ENCODE measurements around the gene PGA4. TPM values are rescaled to one million over a fixed set of nuclear protein-coding genes. Genes with fewer than 3 reads are reported as not detected.

PGA4 gene
- total and polyA plus RNA-seq, 2 donors (not counting 3 experiments of a cell fraction or from before 2014, with no cell fraction given): 0.15 TPM; not detected in 1

DNA sequence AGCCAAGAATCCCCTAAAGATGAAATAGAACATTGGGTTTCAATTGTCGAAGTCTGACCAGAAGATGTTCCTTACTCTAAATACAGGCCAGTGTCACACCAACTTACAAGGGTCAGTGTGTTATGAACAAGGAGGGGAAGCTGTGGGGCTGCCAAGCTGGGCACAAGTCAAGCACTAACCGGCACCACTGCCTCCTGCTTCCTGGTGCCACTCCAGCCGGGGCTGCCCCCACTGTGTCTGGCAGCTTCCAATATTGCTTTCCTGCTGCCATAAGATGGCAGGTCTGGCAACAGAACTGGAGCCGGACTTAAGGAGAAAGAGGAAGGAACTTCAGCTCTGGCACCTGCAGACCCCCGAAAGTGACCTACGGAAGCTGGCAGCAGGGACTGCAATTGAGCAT is 47.2 kb upstream of the PGA4 start:
- ChIA-PET POLR2A (no interaction called here), CTCF (interaction anchor here (1.6 to 2.7 kb wide), 3 partner anchors 12 to 344 kb away, joined by 5 to 8 read pairs (median 8); no protein-coding TSS in a partner anchor)
- FAIRE-seq (no peak), DNase-seq (ENCODE audit: low read depth, low spot score) (no peak)
- Histone ChIP-seq H2AFZ (ENCODE audit: low read depth, low read length) (no peak overlapping the region), H3K4me3 (replicated peaks in 1 of 3; ENCODE audit: insufficient read depth in 1 of 3, low read depth in 1 of 3, low read length in 3 of 3) (no peak overlapping the region), H3K9me1 (replicated peaks; ENCODE audit: control insufficient read depth, extremely low read depth, insufficient read depth, low read length) (no peaks in the 10 kb centered on the region), H3K9me3 (replicated peaks; ENCODE audit: control insufficient read depth, insufficient read depth, low read length) (no peaks in the 10 kb centered on the region), H3K27me3 (ENCODE audit: control insufficient read depth in 2 of 2, insufficient read depth in 2 of 2, low read length in 2 of 2) (peaks cover 5 to 16% of the 10 kb centered on the region in 2 experiments), H4K20me1 (replicated peaks; ENCODE audit: control insufficient read depth, extremely low read depth, insufficient read depth, low read length) (no peaks in the 10 kb centered on the region), H3K36me3 (ENCODE audit: control insufficient read depth in 2 of 2, extremely low read depth in 1 of 2, insufficient read depth in 2 of 2, low read length in 2 of 2) (no peaks in the 10 kb centered on the region), H3K4me2 (ENCODE audit: insufficient read depth, low read length) (no peak overlapping the region), H3K79me2 (ENCODE audit: control insufficient read depth, insufficient read depth, low read length) (no peaks in the 10 kb centered on the region), H3K27ac (ENCODE audit: insufficient read depth, low read depth, low read length) (no peak overlapping the region), H3K4me1 (ENCODE audit: control insufficient read depth, extremely low read depth, insufficient read depth, low read length) (no peaks in the 10 kb centered on the region), H3K9ac (replicated peaks; ENCODE audit: extremely low read depth, insufficient read depth, low read length) (no peak overlapping the region)
- intact Hi-C loops (cut with micrococcal nuclease): loop anchor here (5.0 kb wide), 1 partner anchor 213 kb away; no protein-coding TSS in a partner anchor
- dilution Hi-C loops (cut with MboI; ENCODE audit: extremely low pct_ligation_motif_present, low sequenced_read_pairs): no loop called here
- TF ChIP-seq GATA2 (IDR thresholded peaks at IDR 0.05; ENCODE audit: insufficient read depth, insufficient read length, low read depth, low read length): no peak
- no peak for TF ChIP-seq EZH2 (IDR thresholded peaks at IDR 0.05; ENCODE audit: borderline replicate concordance, low read depth, low read length, severe bottlenecking)
- no peak for TF ChIP-seq MYC (IDR thresholded peaks at IDR 0.05; ENCODE audit: low read depth, low read length)
- no peak for TF ChIP-seq FOS (IDR thresholded peaks at IDR 0.05; ENCODE audit: borderline replicate concordance, insufficient read depth, low read length)
- TF ChIP-seq, protein P1, sequence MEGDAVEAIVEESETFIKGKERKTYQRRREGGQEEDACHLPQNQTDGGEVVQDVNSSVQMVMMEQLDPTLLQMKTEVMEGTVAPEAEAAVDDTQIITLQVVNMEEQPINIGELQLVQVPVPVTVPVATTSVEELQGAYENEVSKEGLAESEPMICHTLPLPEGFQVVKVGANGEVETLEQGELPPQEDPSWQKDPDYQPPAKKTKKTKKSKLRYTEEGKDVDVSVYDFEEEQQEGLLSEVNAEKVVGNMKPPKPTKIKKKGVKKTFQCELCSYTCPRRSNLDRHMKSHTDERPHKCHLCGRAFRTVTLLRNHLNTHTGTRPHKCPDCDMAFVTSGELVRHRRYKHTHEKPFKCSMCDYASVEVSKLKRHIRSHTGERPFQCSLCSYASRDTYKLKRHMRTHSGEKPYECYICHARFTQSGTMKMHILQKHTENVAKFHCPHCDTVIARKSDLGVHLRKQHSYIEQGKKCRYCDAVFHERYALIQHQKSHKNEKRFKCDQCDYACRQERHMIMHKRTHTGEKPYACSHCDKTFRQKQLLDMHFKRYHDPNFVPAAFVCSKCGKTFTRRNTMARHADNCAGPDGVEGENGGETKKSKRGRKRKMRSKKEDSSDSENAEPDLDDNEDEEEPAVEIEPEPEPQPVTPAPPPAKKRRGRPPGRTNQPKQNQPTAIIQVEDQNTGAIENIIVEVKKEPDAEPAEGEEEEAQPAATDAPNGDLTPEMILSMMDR (IDR thresholded peaks at IDR 0.05; ENCODE audit: extremely low read depth in 1 of 2, insufficient read depth in 1 of 2, low read depth in 1 of 2, low read length in 2 of 2): no peak
- TF ChIP-seq POLR2AphosphoS5 (IDR thresholded peaks at IDR 0.05; ENCODE audit: insufficient read depth, low read depth, low read length): no peak
- no peak for TF ChIP-seq JUN (IDR thresholded peaks at IDR 0.05; ENCODE audit: borderline replicate concordance, insufficient read depth, insufficient read length, low read depth)
- no peak for TF ChIP-seq POLR2A (IDR thresholded peaks at IDR 0.05; ENCODE audit: low read depth, low read length)
- TF ChIP-seq, protein P2, sequence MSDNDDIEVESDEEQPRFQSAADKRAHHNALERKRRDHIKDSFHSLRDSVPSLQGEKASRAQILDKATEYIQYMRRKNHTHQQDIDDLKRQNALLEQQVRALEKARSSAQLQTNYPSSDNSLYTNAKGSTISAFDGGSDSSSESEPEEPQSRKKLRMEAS (IDR thresholded peaks at IDR 0.05; ENCODE audit: insufficient read depth, insufficient read length): no peak
- BruUV-seq (replicated peaks): no TSS peak

All from endothelial cell of umbilical vein (primary cell).